ENCODE measurements around the gene HCST.

Gene HCST

DNA sequence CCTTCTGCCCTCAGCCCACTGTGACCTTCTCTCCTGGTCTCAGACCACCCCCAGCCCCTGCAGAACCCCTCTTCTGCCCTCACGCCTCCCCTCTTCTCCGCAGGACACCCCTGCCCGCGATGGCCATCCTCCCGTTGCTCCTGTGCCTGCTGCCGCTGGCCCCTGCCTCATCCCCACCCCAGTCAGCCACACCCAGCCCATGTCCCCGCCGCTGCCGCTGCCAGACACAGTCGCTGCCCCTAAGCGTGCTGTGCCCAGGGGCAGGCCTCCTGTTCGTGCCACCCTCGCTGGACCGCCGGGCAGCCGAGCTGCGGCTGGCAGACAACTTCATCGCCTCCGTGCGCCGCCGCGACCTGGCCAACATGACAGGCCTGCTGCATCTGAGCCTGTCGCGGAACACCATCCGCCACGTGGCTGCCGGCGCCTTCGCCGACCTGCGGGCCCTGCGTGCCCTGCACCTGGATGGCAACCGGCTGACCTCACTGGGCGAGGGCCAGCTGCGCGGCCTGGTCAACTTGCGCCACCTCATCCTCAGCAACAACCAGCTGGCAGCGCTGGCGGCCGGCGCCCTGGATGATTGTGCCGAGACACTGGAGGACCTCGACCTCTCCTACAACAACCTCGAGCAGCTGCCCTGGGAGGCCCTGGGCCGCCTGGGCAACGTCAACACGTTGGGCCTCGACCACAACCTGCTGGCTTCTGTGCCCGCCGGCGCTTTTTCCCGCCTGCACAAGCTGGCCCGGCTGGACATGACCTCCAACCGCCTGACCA lies 37.2 kb downstream of the HCST start:
- no peak for DNase-seq

- DNase-seq: no peak
Observed at GRCh38 chr19:35940078-35940775, 37.9 kb downstream of the HCST start.

- DNase-seq: no peak
Observed at GRCh38 chr19:35940839-35941238, 38.5 kb downstream of the HCST start.

GRCh38 chr19:35942235-35942634 lies 39.9 kb downstream of the HCST start:
- DNase-seq: no peak

GRCh38 chr19:35943321-35944301 lies 41.3 kb downstream of the HCST start:
- DNase-seq: no peak

- no peak for DNase-seq
Observed at GRCh38 chr19:35944556-35944955, 42.2 kb downstream of the HCST start.

DNA sequence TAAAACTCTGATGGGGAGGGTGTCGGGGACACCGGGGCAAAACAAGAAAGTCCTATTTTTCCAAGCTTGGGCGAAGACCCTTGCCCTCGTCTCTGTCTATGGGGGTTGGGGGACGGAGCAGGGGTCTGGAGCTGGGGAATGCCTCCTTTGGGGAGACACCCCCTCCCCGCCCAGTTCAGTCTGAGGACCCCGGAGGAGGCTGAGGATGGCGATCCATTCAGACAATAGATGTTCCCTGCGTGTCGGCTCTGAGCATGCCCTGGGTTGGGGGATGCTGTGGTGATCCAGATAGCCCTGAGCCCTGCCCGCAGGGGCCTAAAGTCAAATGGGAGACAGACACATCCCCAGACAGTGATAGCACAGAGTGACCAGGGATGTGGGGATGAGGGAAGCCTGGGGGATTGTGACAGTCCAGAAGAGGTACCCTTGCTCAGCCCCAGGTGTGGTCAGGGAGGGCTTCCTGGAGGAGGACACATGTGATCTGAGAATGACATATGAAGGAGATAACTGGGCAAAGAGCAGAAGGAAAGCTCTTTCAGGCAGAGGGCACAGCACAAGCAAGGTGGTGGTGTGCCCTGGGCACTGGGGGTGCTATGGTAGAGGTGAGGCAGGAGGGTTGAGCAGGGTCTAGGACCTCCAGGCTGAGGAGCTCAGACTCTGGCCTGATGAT lies 42.9 kb downstream of the HCST start:
- DNase-seq: no peak

GRCh38 chr19:35946203-35946602 lies 43.9 kb downstream of the HCST start:
- DNase-seq: no peak

DNA sequence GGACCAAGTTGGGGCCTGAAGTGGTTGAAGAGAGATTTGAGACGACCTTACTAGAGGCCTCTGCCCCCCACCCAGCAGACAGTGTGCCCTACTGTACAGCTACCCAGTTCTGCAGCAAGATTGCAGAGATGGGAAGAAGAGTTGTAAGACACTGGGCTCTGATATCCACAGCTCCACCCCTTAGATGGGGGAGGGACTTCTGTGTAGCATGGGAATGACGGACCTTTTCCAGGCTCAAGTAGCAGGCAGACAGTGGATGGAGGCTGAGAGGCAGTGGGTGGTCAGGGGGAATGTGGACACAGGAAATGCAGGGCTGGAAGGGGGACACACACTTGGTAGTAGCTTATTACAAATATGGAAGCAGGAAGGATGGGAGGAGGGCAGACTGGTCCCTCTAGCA lies 46.8 kb downstream of the HCST start:
- no peak for DNase-seq
